ENCODE measurements around the gene ANKS1A. TPM values are rescaled to one million over a fixed set of nuclear protein-coding genes. Genes with fewer than 3 reads are reported as not detected.

ANKS1A gene
- total RNA-seq, 1 donor from 2014 or later = 17.0 TPM

DNA sequence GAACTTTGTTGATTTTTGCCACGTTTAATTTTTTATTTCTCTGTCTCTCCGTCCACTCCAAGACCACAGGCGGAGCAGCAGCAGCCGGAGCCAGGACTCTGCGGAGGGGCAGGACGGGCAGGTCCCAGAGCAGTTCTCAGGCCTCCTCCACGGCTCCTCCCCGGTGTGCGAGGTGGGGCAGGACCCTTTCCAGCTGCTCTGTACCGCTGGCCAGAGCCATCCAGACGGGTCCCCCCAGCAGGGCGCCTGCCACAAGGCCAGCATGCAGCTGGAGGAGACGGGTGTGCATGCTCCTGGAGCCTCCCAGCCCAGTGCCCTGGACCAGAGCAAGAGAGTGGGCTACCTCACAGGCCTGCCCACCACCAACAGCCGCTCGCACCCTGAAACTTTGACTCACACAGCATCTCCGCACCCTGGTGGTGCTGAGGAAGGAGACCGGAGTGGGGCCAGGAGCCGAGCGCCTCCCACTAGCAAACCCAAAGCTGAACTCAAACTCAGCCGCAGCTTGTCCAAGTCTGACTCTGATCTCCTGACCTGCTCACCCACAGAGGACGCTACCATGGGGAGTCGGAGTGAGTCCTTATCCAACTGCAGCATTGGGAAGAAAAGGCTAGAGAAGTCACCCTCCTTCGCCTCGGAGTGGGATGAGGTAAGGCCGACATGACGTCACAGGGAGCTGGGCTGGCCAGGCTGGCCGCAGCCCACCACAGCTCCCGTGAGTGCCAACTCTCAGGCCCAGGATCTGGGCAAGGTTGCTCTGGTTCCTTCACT is 128.5 kb downstream of the ANKS1A start:
- Histone ChIP-seq H2AFZ (replicated peaks) (no peak overlapping the region), H3F3A (ENCODE audit: low read depth) (no peaks in the 10 kb centered on the region), H3K9me3 (ENCODE audit: low read depth) (no peaks in the 10 kb centered on the region), H3K36me3 (no peaks in the 10 kb centered on the region), H3K4me2 (no peak overlapping the region), H3K9ac (no peak overlapping the region), H3K4me3 (no peak overlapping the region), H3K27ac (no peak overlapping the region), H3K27me3 (no peaks in the 10 kb centered on the region), H4K20me1 (ENCODE audit: low read depth) (no peaks in the 10 kb centered on the region), H3K79me2 (ENCODE audit: low read depth) (no peaks in the 10 kb centered on the region), H3K4me1 (no peaks in the 10 kb centered on the region)
- H3K4me1 Mint-ChIP-seq = peaks cover 13% of the 10 kb centered on the region
- no peaks in the 10 kb centered on the region for H3K27me3 Mint-ChIP-seq (ENCODE audit: insufficient read depth, low read depth)
- peaks cover 16% of the 10 kb centered on the region for H3K36me3 Mint-ChIP-seq
- TF ChIP-seq EZH2 (IDR thresholded peaks at IDR 0.05) (no peak), EZH2phosphoT487 (IDR thresholded peaks at IDR 0.05) (no peak)
- TF ChIP-seq, protein P1, sequence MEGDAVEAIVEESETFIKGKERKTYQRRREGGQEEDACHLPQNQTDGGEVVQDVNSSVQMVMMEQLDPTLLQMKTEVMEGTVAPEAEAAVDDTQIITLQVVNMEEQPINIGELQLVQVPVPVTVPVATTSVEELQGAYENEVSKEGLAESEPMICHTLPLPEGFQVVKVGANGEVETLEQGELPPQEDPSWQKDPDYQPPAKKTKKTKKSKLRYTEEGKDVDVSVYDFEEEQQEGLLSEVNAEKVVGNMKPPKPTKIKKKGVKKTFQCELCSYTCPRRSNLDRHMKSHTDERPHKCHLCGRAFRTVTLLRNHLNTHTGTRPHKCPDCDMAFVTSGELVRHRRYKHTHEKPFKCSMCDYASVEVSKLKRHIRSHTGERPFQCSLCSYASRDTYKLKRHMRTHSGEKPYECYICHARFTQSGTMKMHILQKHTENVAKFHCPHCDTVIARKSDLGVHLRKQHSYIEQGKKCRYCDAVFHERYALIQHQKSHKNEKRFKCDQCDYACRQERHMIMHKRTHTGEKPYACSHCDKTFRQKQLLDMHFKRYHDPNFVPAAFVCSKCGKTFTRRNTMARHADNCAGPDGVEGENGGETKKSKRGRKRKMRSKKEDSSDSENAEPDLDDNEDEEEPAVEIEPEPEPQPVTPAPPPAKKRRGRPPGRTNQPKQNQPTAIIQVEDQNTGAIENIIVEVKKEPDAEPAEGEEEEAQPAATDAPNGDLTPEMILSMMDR (IDR thresholded peaks at IDR 0.05) = no peak
- H3K27ac Mint-ChIP-seq = no peak overlapping the region
- no peak overlapping the region for H3K4me3 Mint-ChIP-seq
- H3K9me3 Mint-ChIP-seq = no peaks in the 10 kb centered on the region
- DNase-seq (ENCODE audit: low spot score) = no peak

DNA sequence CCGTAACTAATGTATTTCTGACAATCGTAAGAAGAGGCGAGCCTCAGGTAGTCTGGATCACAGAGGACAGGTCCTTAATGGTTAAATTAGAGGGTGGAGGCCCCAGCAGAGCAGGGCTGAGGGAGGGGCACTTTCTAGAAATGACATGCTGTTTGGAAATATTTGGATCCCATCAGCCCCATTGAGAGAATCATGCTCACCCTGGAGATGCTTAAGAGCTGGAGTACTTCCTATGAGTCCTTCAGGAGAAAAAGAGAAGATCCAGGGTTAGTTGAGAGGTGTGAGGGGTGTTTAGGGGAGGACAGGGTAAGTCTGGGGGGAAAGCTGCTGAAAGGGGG is 129.1 kb downstream of the ANKS1A start:
- Mint-ChIP-seq H3K4me3 (no peak overlapping the region), H3K27me3 (ENCODE audit: insufficient read depth, low read depth) (no peaks in the 10 kb centered on the region), H3K9me3 (no peaks in the 10 kb centered on the region), H3K27ac (no peak overlapping the region), H3K36me3 (peaks cover 16% of the 10 kb centered on the region), H3K4me1 (peaks cover 14% of the 10 kb centered on the region)
- no peak for TF ChIP-seq EZH2 (IDR thresholded peaks at IDR 0.05)
- TF ChIP-seq EZH2phosphoT487 (IDR thresholded peaks at IDR 0.05) = no peak
- TF ChIP-seq, protein P1 (IDR thresholded peaks at IDR 0.05) = no peak
- no peak for DNase-seq (ENCODE audit: low spot score)
- Histone ChIP-seq H3K9me3 (ENCODE audit: low read depth) (no peaks in the 10 kb centered on the region), H3K4me2 (no peak overlapping the region), H3K4me3 (no peak overlapping the region), H4K20me1 (ENCODE audit: low read depth) (no peaks in the 10 kb centered on the region), H3K27me3 (no peaks in the 10 kb centered on the region), H3K36me3 (no peaks in the 10 kb centered on the region), H2AFZ (replicated peaks) (no peak overlapping the region), H3K9ac (no peak overlapping the region), H3K4me1 (peaks cover 3% of the 10 kb centered on the region), H3F3A (ENCODE audit: low read depth) (peaks cover 2% of the 10 kb centered on the region), H3K27ac (no peak overlapping the region), H3K79me2 (ENCODE audit: low read depth) (no peaks in the 10 kb centered on the region)

DNA sequence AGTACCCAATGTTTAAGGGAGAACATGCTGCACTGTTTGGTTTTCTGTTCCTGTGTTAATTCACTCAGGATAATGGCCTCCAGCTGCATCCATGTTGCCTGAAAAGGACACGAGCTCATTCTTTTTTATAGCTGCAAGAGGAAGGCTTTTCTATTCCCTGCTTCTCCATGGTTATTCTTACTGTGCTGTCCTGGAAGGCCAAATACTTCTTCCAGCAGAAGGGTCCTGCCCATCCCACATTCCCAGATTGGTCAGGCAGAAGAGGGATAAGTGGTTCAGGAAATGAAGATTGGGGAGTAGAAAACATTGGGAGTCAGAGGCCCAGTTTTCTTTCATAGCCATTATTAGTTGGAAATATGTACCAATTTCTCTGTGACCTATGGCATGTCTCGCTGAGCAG is 129.7 kb downstream of the ANKS1A start:
- no peak for DNase-seq (ENCODE audit: low spot score)
- Histone ChIP-seq H3K4me3 (no peak overlapping the region), H3K4me1 (peaks cover 9% of the 10 kb centered on the region), H2AFZ (replicated peaks) (no peak overlapping the region), H3K79me2 (ENCODE audit: low read depth) (no peaks in the 10 kb centered on the region), H4K20me1 (ENCODE audit: low read depth) (peaks cover 5% of the 10 kb centered on the region), H3K36me3 (no peaks in the 10 kb centered on the region), H3F3A (ENCODE audit: low read depth) (peaks cover 7% of the 10 kb centered on the region), H3K9ac (no peak overlapping the region), H3K27me3 (no peaks in the 10 kb centered on the region), H3K9me3 (ENCODE audit: low read depth) (no peaks in the 10 kb centered on the region), H3K4me2 (no peak overlapping the region), H3K27ac (no peak overlapping the region)
- Mint-ChIP-seq H3K4me1 (peaks cover 18% of the 10 kb centered on the region), H3K27me3 (ENCODE audit: insufficient read depth, low read depth) (no peaks in the 10 kb centered on the region), H3K9me3 (no peaks in the 10 kb centered on the region), H3K4me3 (no peak overlapping the region), H3K27ac (no peak overlapping the region), H3K36me3 (peaks cover 16% of the 10 kb centered on the region)
- TF ChIP-seq EZH2 (IDR thresholded peaks at IDR 0.05) = no peak
- no peak for TF ChIP-seq EZH2phosphoT487 (IDR thresholded peaks at IDR 0.05)
- TF ChIP-seq, protein P1 (IDR thresholded peaks at IDR 0.05) = no peak

All from neural progenitor cell (in vitro differentiated cells).